ENCODE results near the gene ELOA.

Gene ELOA

GRCh38 chr1:23803674-23804073, 60.4 kb downstream of the ELOA start:
- TF ChIP-seq CTCF (IDR thresholded peaks at IDR 0.05; ENCODE audit: control insufficient read depth, insufficient read depth, low read depth, low read length, missing control alignments) = no peak
- H3K4me3 ChIP-seq (ENCODE audit: control insufficient read depth, low read depth, low read length) = no peak overlapping the region
- DNase-seq (ENCODE audit: low read depth) = no peak

- DNase-seq (ENCODE audit: low read depth) = no peak
- TF ChIP-seq CTCF (IDR thresholded peaks at IDR 0.05; ENCODE audit: control insufficient read depth, insufficient read depth, low read depth, low read length, missing control alignments) = peak; percentile 9
- H3K4me3 ChIP-seq (ENCODE audit: control insufficient read depth, low read depth, low read length) = no peak overlapping the region
Measured at GRCh38 chr1:23804183-23804835, 61.0 kb downstream of the ELOA start.

- no peak for TF ChIP-seq CTCF (IDR thresholded peaks at IDR 0.05; ENCODE audit: control insufficient read depth, insufficient read depth, low read depth, low read length, missing control alignments)
- no peak overlapping the region for H3K4me3 ChIP-seq (ENCODE audit: control insufficient read depth, low read depth, low read length)
- DNase-seq (ENCODE audit: low read depth) = no peak
Measured at GRCh38 chr1:23805025-23805424, 61.8 kb downstream of the ELOA start.

GRCh38 chr1:23806280-23806679, 63.0 kb downstream of the ELOA start:
- no peak for DNase-seq (ENCODE audit: low read depth)
- TF ChIP-seq CTCF (IDR thresholded peaks at IDR 0.05; ENCODE audit: control insufficient read depth, insufficient read depth, low read depth, low read length, missing control alignments) = no peak
- no peak overlapping the region for H3K4me3 ChIP-seq (ENCODE audit: control insufficient read depth, low read depth, low read length)

GRCh38 chr1:23807453-23807852, 64.2 kb downstream of the ELOA start:
- DNase-seq (ENCODE audit: low read depth) = no peak
- no peak for TF ChIP-seq CTCF (IDR thresholded peaks at IDR 0.05; ENCODE audit: control insufficient read depth, insufficient read depth, low read depth, low read length, missing control alignments)
- H3K4me3 ChIP-seq (ENCODE audit: control insufficient read depth, low read depth, low read length) = no peak overlapping the region

- no peak for DNase-seq (ENCODE audit: low read depth)
- TF ChIP-seq CTCF (IDR thresholded peaks at IDR 0.05; ENCODE audit: control insufficient read depth, insufficient read depth, low read depth, low read length, missing control alignments) = peak; percentile 84
- H3K4me3 ChIP-seq (ENCODE audit: control insufficient read depth, low read depth, low read length) = no peak overlapping the region
Measured at GRCh38 chr1:23809751-23810171, 66.5 kb downstream of the ELOA start.
